SK-MEL-5 (cell line): Measurements from ENCODE around the gene MAPK13. TPM values are rescaled to one million over a fixed set of nuclear protein-coding genes. Genes with fewer than 3 reads are reported as not detected.
"Not testable (repeated sequence)": the region's sequence is repeated elsewhere in the genome, so short reads cannot be mapped to it uniquely, and the experiment has no call there.

Experiments used
- DNase-seq: peaks from one replicate; pipeline ENCODE4 v3.0.0-alpha.2; 2016; ENCODE audit warnings: low read depth, low spot score
- in situ Hi-C: cut with HindIII; loops from 2 replicates; pipeline ENCODE4 v1.10.0; 2016; ENCODE audit warnings: low sequenced_read_pairs, high pct_unique_total_duplicates, low pct_unique_long_range_greater_than_20kb
- polyA plus RNA-seq, 2 experiments: library from polyadenylated mRNA; depleted of rRNA; stranded (reverse); fragments of >200 nt; gene quantifications; 2 replicates each; pipeline ENCODE4 v1.2.3, GENCODE V29; 2015
- total RNA-seq: library from RNA; depleted of rRNA; stranded (reverse); fragments of >200 nt; shearing (Covaris generic); gene quantifications from 2 replicates; pipeline ENCODE4 v1.2.3, GENCODE V29; 2014; rRNA removed

The MAPK13 gene
- total RNA-seq: 0.05 TPM in 1 of 2 replicates, not detected in the other
- 0.03 and 0.54 TPM in 2 replicates for polyA plus RNA-seq (2015; cell fraction: cytosol; rRNA removed)
- 0.38 and 1.3 TPM in 2 replicates for polyA plus RNA-seq (2015; cell fraction: nucleus; rRNA removed)

GRCh38 chr6:36129941-36130666 is at the start of gene MAPK13:
Gene MAPK13 (plus strand): TSS chr6:36130513. CDS start chr6:36130583, 70 bp downstream.
- in situ Hi-C loops: no loop called here
- no peak for DNase-seq

GRCh38 chr6:36082318-36082717 is 48.0 kb upstream of the MAPK13 start:
- in situ Hi-C loops: no loop called here

GRCh38 chr6:36083446-36083845 is 46.9 kb upstream of the MAPK13 start:
- in situ Hi-C loops: no loop called here
- DNase-seq: no peak

More at GRCh38 chr6:36082318-36082717, 48.0 kb upstream of the MAPK13 start:
- no peak for DNase-seq

GRCh38 chr6:36088204-36088603 is 42.1 kb upstream of the MAPK13 start:
- DNase-seq, in situ Hi-C loops: not testable (repeated sequence)

GRCh38 chr6:36089048-36089447 is 41.3 kb upstream of the MAPK13 start:
- in situ Hi-C loops: no loop called here

GRCh38 chr6:36094238-36094637 is 36.1 kb upstream of the MAPK13 start:
- no peak for DNase-seq
- in situ Hi-C loops: no loop called here

More at GRCh38 chr6:36089048-36089447, 41.3 kb upstream of the MAPK13 start:
- no peak for DNase-seq

- DNase-seq: peak; percentile 78
- in situ Hi-C loops: no loop called here
Observed at GRCh38 chr6:36094753-36095496, 35.4 kb upstream of the MAPK13 start.

GRCh38 chr6:36095497-36096391 is 34.6 kb upstream of the MAPK13 start:
- in situ Hi-C loops: no loop called here
- DNase-seq: no peak

- DNase-seq: no peak
- in situ Hi-C loops: no loop called here
Observed at GRCh38 chr6:36098253-36098919, 31.9 kb upstream of the MAPK13 start.

GRCh38 chr6:36098920-36099647 is 31.2 kb upstream of the MAPK13 start:
- peak; percentile 48 for DNase-seq
- in situ Hi-C loops: no loop called here

GRCh38 chr6:36099869-36100483 is 30.3 kb upstream of the MAPK13 start:
- in situ Hi-C loops: no loop called here
- DNase-seq: no peak

GRCh38 chr6:36101691-36102090 is 28.6 kb upstream of the MAPK13 start:
- in situ Hi-C loops: no loop called here
- no peak for DNase-seq

- DNase-seq: no peak
- in situ Hi-C loops: no loop called here
Observed at GRCh38 chr6:36102853-36103252, 27.5 kb upstream of the MAPK13 start.

- no peak for DNase-seq
- in situ Hi-C loops: no loop called here
Observed at GRCh38 chr6:36104836-36105235, 25.5 kb upstream of the MAPK13 start.

GRCh38 chr6:36109092-36109491 is 21.2 kb upstream of the MAPK13 start:
- DNase-seq: no peak
- in situ Hi-C loops: no loop called here

- in situ Hi-C loops: no loop called here
- DNase-seq: no peak
Observed at GRCh38 chr6:36110050-36110449, 20.3 kb upstream of the MAPK13 start.
